Colonic mucosa (tissue), 4 donors: ENCODE results near the gene ERGIC2. TPM values are rescaled to one million over a fixed set of nuclear protein-coding genes. Genes with fewer than 3 reads are reported as not detected.

ENCODE experiments used
- DNase-seq: peaks from one replicate; pipeline ENCODE4 v3.0.0-alpha.2; 2020
- H3K27ac ChIP-seq: fragments of 200-600 bp; one replicate; pipeline ENCODE4 v1.8.0; 2021
- H3K27me3 ChIP-seq: fragments of 200-600 bp; one replicate; pipeline ENCODE4 v1.8.0; 2021
- H3K36me3 ChIP-seq: fragments of 200-600 bp; one replicate; pipeline ENCODE4 v1.8.0; 2021
- H3K4me1 ChIP-seq: fragments of 200-600 bp; one replicate; pipeline ENCODE4 v1.8.0; 2021; ENCODE audit warnings: mild to moderate bottlenecking
- H3K4me3 ChIP-seq: fragments of 200-600 bp; one replicate; pipeline ENCODE4 v1.8.0; 2021
- H3K9ac ChIP-seq, 2 donors: one replicate each; pipeline ENCODE4 v1.7.0; 2013; ENCODE audit warnings: control low read depth in 2 of 2, low read depth in 2 of 2, low read length in 2 of 2
- H3K9me3 ChIP-seq: fragments of 200-600 bp; one replicate; pipeline ENCODE4 v1.8.0; 2021
- intact Hi-C: fragments of 100-400 bp; cut with DNase I; formaldehyde crosslinking; loops from one replicate; pipeline ENCODE4 v1.14.1; 2022
- total RNA-seq, 2 donors: library from RNA; stranded (reverse); fragmentation: NEBNext Ultra II Directional in 1 of 2; extraction: Animal tissue kit (Norgen Biotek cat#: 25700) in 1 of 2; gene quantifications; one replicate each; pipeline ENCODE4 v1.2.1, GENCODE V29; 2021
- TF ChIP-seq, protein P1 (sequence below): fragments of 200-600 bp; IDR thresholded peaks from one replicate; pipeline ENCODE4 v1.8.0; 2022; ENCODE audit warnings: antibody characterized with exemption, mild to moderate bottlenecking
- donor health status: healthy.
- donor health status: DM: no; HTN: no; CAD: no.
- donor health status: DM: no; HTN: no; CAD: no.

Gene ERGIC2
- total RNA-seq, 2 donors from 2014 or later: 59.6 to 60.0 TPM

DNA sequence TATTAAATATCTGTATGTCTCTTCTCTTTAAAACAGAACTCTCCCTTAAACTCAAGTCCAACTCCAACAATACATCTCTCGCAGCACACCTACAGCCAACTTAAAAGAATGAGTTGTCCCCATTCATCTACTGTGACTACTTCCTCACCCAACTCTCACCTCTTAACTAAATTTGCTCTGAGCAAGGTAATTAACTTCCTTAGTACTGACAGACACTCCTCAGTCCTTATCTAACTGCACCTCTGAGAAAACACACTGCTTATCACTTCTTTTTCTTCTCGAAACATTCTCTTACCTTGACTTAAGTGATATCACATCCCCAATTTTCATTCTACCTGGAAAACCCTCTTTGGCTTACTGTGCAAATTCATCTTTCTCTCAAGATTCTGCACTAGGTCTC lies 7.0 kb downstream of the ERGIC2 start:
- Histone ChIP-seq H3K9me3 (no peaks in the 10 kb centered on the region), H3K27ac (no peak overlapping the region), H3K4me3 (no peak overlapping the region), H3K9ac (no peak overlapping the region), H3K4me1 (peaks cover 10% of the 10 kb centered on the region), H3K27me3 (no peaks in the 10 kb centered on the region), H3K36me3 (no peaks in the 10 kb centered on the region)
- TF ChIP-seq, protein P1, sequence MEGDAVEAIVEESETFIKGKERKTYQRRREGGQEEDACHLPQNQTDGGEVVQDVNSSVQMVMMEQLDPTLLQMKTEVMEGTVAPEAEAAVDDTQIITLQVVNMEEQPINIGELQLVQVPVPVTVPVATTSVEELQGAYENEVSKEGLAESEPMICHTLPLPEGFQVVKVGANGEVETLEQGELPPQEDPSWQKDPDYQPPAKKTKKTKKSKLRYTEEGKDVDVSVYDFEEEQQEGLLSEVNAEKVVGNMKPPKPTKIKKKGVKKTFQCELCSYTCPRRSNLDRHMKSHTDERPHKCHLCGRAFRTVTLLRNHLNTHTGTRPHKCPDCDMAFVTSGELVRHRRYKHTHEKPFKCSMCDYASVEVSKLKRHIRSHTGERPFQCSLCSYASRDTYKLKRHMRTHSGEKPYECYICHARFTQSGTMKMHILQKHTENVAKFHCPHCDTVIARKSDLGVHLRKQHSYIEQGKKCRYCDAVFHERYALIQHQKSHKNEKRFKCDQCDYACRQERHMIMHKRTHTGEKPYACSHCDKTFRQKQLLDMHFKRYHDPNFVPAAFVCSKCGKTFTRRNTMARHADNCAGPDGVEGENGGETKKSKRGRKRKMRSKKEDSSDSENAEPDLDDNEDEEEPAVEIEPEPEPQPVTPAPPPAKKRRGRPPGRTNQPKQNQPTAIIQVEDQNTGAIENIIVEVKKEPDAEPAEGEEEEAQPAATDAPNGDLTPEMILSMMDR: no peak
- intact Hi-C loops: no loop called here
- DNase-seq: no peak

DNA sequence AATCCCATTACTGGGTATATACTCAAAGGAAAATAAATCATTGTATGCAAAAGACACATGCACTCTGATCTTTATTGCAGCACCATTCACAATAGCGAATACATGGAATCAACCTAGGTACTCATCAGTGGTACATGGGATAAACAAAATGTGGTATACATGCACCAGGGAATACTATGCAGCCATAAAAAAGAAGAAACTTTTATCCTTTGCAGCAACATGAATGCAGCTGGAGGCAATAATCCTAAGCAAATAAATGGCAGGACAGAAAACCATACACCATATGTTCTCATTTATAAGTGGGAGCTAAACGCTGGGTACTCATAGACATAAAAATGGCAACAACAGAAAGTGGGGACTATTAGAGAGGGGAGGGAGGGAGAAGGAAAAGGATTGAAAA lies 15.9 kb downstream of the ERGIC2 start:
- intact Hi-C loops: no loop called here
- no peaks in the 10 kb centered on the region for H3K27me3 ChIP-seq
- H3K9ac ChIP-seq: no peak overlapping the region

DNA sequence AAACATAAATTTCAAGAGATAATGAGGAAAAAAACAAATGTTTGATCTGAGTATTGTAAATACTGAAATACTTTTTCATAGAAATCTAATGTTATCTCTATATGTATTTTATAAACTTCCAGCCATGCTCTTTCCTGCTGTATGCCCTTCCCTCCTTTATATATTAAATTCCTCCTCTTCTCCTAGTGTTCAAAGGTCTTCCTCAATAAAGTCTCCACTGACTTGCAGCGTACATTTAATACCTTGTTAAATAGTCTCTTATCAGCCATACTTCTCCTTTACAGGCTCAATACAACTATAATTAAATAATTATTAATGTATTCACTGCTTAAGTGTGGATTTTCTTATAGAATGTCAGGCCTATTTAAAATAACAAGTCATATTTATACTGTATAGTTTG lies 26.0 kb downstream of the ERGIC2 start:
- Histone ChIP-seq H3K9ac (no peak overlapping the region), H3K4me3 (no peak overlapping the region), H3K27ac (no peak overlapping the region), H3K27me3 (no peaks in the 10 kb centered on the region), H3K4me1 (no peaks in the 10 kb centered on the region), H3K9me3 (no peaks in the 10 kb centered on the region), H3K36me3 (no peaks in the 10 kb centered on the region)
- TF ChIP-seq, protein P1: no peak
- intact Hi-C loops: no loop called here
- DNase-seq: no peak

More for the DNA sequence above, 15.9 kb downstream of the ERGIC2 start:
- DNase-seq: no peak
- H3K9me3 ChIP-seq: no peaks in the 10 kb centered on the region
- no peaks in the 10 kb centered on the region for H3K36me3 ChIP-seq
- H3K4me3 ChIP-seq: no peak overlapping the region
- H3K27ac ChIP-seq: no peak overlapping the region
- H3K4me1 ChIP-seq: no peaks in the 10 kb centered on the region
- TF ChIP-seq, protein P1: no peak

DNA sequence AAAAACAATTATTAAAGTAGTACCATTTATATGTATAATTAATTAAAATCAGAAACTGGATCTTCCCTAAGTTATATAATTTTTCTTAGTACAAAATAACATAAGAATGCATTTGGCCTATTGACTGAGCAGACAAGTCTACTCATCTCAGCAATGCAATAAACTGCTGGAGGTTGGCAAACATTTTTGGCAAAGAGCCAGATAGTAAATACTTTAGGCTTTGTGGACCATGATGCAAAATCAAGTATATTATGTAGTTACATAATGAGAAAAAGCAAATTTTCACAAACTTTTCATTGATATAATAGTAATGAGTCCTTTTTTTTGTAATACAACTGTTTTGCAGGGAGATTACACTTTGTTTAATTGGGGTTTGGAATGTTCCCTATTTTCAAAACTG lies 30.9 kb downstream of the ERGIC2 start:
- H3K9me3 ChIP-seq: no peaks in the 10 kb centered on the region
- H3K4me1 ChIP-seq: no peaks in the 10 kb centered on the region
- no peak for DNase-seq
- H3K27ac ChIP-seq: no peak overlapping the region
- H3K36me3 ChIP-seq: no peaks in the 10 kb centered on the region
- intact Hi-C loops: no loop called here
- no peak overlapping the region for H3K9ac ChIP-seq
- H3K4me3 ChIP-seq: no peak overlapping the region
- no peaks in the 10 kb centered on the region for H3K27me3 ChIP-seq
- TF ChIP-seq, protein P1: no peak

DNA sequence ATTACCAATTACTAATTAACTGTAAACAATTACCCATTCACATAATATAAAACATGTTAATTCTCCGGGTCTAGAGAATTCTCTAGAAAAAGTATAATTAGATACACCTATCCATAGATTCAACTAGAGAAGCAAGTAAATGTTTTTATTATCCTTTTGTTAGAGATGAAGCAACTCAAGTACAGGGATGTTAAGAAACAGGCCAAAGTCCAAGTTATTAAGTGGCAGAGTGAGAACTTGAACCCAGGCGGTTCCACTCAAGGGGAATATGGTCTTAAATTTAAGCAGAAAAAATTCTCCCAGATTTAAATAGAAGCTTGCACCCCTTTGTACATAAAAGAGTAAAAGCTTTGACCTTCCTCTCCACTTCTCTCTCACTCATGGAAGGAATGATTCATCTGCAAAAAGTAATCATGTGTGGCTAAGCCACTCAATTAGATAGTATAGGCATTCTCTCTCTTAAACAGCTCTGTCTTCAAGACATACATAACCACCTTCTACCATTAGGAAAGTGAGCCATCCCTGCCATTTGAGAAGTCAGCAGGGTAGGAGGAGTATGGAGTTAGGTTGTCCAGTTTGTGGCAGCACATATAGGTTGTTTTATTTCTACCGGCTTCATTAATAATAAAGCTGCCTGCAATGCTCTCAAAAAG lies 34.1 kb downstream of the ERGIC2 start:
- no peak overlapping the region for H3K27ac ChIP-seq
- no peaks in the 10 kb centered on the region for H3K36me3 ChIP-seq
- no peaks in the 10 kb centered on the region for H3K9me3 ChIP-seq
- no peak overlapping the region for H3K9ac ChIP-seq
- no peaks in the 10 kb centered on the region for H3K4me1 ChIP-seq
- no peak for DNase-seq
- TF ChIP-seq, protein P1: no peak
- H3K27me3 ChIP-seq: no peaks in the 10 kb centered on the region
- no peak overlapping the region for H3K4me3 ChIP-seq
- intact Hi-C loops: no loop called here
